Skeletal muscle tissue (tissue), 4 donors: Measurements from ENCODE around the gene DCPS. TPM values are rescaled to one million over a fixed set of nuclear protein-coding genes. Genes with fewer than 3 reads are reported as not detected.
"Not testable (repeated sequence)": the region's sequence is repeated elsewhere in the genome, so short reads cannot be mapped to it uniquely, and the experiment has no call there.

Source experiments
- H3K27ac ChIP-seq: one replicate; pipeline ENCODE4 v1.7.0; 2013; ENCODE audit warnings: mild to moderate bottlenecking, low read depth, low read length, inconsistent platforms
- H3K27me3 ChIP-seq, 3 donors: one replicate each; pipeline ENCODE4 v1.7.0; 2013; ENCODE audit warnings: low read length in 3 of 3; ENCODE audit not compliant: control insufficient read depth in 3 of 3, insufficient read depth in 3 of 3
- H3K36me3 ChIP-seq, 3 donors: one replicate each; pipeline ENCODE4 v1.7.0; 2013; ENCODE audit warnings: low read length in 3 of 3; ENCODE audit not compliant: control insufficient read depth in 3 of 3, insufficient read depth in 3 of 3
- H3K4me1 ChIP-seq, 3 donors: one replicate each; pipeline ENCODE4 v1.7.0; 2013; ENCODE audit warnings: low read length in 3 of 3, mild to moderate bottlenecking in 3 of 3; ENCODE audit not compliant: control insufficient read depth in 3 of 3, insufficient read depth in 3 of 3
- H3K4me3 ChIP-seq, 3 donors: one replicate each; pipeline ENCODE4 v1.7.0; 2013; ENCODE audit warnings: low read length in 3 of 3
- H3K9ac ChIP-seq, 3 donors: one replicate each; pipeline ENCODE4 v1.7.0; 2013; ENCODE audit warnings: low read length in 3 of 3, mild to moderate bottlenecking in 3 of 3, moderate library complexity in 2 of 3, low read depth in 1 of 3
- H3K9me3 ChIP-seq, 3 donors: one replicate each; pipeline ENCODE4 v1.7.0; 2013; ENCODE audit warnings: low read length in 3 of 3; ENCODE audit not compliant: control insufficient read depth in 3 of 3
- total RNA-seq: library from RNA; depleted of rRNA; stranded (reverse); fragments of >200 nt; gene quantifications from one replicate; pipeline ENCODE4 v1.2.3, GENCODE V29; 2014
- donor health status: Osteomylitis.

Gene DCPS
- total RNA-seq, 1 donor from 2014 or later: 8.4 TPM

DNA sequence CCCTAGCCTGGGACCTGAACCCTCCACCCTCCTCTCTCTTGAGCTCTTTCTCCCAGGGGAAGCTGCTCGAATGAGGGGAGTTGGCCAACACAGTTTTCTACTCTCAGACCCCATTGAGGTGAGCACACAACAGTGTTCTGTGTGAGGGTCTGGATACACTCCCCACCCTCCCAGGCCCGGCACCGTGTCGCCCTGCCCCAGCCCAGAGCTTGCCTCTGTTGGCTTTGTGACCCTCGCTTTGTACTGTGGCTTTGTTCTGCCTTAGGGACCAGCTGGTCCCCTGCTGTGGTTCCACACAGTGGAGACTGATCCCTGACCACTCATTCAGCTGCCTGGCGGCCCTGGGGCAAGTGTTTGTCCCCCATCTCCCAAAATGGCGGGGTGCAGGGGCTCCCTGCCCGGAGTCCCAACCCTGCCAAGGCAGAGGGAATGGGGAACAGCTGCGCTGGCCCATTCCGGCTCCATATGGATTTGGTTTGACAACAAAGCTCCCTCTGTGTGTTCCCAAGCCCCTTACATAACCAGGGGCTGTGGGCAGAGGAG is 59.9 kb downstream of the DCPS start:
- H3K9ac ChIP-seq: no peak overlapping the region
- H3K27me3 ChIP-seq: no peaks in the 10 kb centered on the region
- no peak overlapping the region for H3K4me3 ChIP-seq
- H3K36me3 ChIP-seq: no peaks in the 10 kb centered on the region
- peaks cover 13 to 32% (median 22%) of the 10 kb centered on the region in 3 donors for H3K4me1 ChIP-seq
- no peaks in the 10 kb centered on the region for H3K9me3 ChIP-seq
- H3K27ac ChIP-seq: no peak overlapping the region

DNA sequence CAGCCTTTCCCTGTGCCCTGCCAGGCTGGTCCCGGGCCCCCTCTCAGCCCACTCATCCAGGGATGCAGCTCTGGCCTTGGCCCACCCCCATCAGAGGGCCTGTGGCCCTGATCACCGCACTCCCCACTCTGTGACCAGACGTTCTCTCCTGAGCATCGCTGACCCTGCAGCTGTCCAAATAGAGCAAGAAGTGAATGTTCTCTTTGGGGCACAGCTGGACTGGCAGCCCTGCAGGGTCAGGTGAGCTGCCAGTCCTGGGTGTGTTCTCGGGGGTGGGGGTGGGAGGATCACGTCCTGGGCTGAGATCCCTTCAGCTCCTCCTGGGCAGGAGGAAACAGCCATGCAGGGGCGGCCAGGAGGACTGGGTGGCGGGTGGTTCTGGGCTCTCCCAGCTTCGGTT is 60.9 kb downstream of the DCPS start:
- H3K36me3 ChIP-seq, H3K9me3 ChIP-seq, H3K27ac ChIP-seq, H3K27me3 ChIP-seq, H3K4me3 ChIP-seq, H3K9ac ChIP-seq: not testable (repeated sequence)
- peaks cover 5 to 23% (median 14%) of the 10 kb centered on the region in 3 donors for H3K4me1 ChIP-seq

- not testable (repeated sequence) for H3K36me3 ChIP-seq, H3K9me3 ChIP-seq, H3K4me3 ChIP-seq, H3K27ac ChIP-seq, H3K9ac ChIP-seq, H3K27me3 ChIP-seq
- peaks cover 0 to 19% (median 10%) of the 10 kb centered on the region in 3 donors for H3K4me1 ChIP-seq
These were observed 61.6 kb downstream of the DCPS start for GRCh38 chr11:126365508-126365907.

DNA sequence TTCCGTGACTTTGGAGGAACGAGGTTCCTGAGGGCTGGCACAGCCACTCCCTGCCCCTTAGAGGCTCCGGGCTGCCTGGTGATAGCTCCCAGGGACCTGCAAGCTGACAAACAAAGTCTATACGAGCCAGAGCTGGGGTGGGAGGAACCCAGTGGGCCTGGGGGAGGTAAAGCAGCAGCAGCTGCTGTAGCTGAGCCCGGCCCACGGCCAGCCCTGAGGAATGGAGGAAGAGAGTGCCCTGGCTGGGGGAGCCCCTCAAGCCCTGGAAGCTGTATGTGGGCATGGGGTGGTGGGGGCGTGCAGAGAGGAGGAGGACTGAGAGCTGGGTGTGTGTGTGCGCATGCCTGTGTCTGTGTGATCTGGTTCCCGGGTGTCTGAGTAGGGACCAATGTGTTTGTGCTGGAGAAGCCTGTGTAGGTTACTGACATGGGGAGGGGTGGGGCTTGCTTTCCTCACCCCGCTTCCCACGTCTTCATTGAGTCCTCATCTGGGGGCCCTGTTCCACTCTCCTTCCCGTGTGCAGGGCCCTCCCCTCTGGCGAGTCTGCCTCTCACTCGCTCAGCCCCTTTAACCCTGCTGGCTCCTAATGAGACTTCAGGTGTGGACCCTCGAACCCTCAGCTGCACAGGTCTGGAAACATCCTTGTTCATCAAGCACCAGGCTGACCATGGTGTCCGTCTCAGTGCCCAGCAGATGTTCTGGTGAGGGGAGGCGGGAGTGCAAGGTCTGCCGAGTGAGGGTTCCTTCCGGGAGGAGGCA is 62.4 kb downstream of the DCPS start:
- Histone ChIP-seq H3K27ac (no peak overlapping the region), H3K4me3 (no peak overlapping the region), H3K36me3 (no peaks in the 10 kb centered on the region), H3K9ac (peak overlapping the region in 1 of 3 donors; percentile 8), H3K27me3 (no peaks in the 10 kb centered on the region), H3K4me1 (peaks cover 0 to 19% (median 10%) of the 10 kb centered on the region in 3 donors), H3K9me3 (no peaks in the 10 kb centered on the region)

DNA sequence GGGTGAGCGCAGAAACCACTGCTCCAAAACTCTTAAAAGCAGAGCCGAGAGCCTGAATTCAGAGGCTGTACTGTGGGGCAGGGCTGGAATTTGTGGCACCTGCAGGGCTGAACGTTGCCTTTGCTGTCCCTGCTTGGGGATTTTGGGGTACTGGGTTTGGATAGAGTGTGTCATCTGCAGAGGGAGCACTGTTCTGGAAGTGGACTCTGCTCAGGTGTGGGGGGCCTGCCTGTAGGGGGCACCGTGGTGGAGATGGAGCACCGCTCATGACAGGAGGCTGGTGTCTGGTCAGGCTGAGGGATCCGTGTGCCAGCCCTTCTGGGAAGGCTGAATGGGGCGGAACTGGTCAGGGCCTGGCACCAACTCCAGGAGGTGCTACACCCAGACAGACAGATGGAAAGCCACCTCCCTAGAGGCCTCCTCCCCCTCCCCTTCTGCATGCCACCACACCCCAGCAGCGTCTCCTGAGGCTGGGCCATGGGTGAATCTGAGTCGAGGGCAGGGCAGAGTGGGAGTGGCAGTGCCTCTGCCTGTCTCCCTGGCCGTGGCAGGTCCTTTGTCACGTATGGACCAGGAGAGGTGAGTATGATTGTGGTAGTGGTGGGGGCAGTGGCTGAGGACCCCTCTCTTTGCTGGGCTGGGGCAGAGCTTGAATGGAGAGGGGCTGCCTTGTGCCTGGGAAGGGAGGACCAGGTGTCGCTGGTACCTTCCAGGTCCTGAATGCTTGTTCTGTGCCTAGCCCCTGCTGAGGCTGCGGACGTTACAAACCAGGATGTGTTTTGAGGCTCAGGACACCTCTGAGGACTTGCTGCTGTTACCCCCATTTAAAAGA is 63.2 kb downstream of the DCPS start:
- H3K9me3 ChIP-seq, H3K9ac ChIP-seq, H3K4me3 ChIP-seq, H3K27me3 ChIP-seq, H3K27ac ChIP-seq, H3K36me3 ChIP-seq: not testable (repeated sequence)
- H3K4me1 ChIP-seq: peaks cover 0 to 19% (median 10%) of the 10 kb centered on the region in 3 donors

- H3K9ac ChIP-seq, H3K4me3 ChIP-seq, H3K36me3 ChIP-seq, H3K27me3 ChIP-seq, H3K27ac ChIP-seq, H3K9me3 ChIP-seq: not testable (repeated sequence)
- H3K4me1 ChIP-seq: peaks cover 0 to 17% (median 6%) of the 10 kb centered on the region in 3 donors
These were observed 63.9 kb downstream of the DCPS start for GRCh38 chr11:126367806-126368205.

DNA sequence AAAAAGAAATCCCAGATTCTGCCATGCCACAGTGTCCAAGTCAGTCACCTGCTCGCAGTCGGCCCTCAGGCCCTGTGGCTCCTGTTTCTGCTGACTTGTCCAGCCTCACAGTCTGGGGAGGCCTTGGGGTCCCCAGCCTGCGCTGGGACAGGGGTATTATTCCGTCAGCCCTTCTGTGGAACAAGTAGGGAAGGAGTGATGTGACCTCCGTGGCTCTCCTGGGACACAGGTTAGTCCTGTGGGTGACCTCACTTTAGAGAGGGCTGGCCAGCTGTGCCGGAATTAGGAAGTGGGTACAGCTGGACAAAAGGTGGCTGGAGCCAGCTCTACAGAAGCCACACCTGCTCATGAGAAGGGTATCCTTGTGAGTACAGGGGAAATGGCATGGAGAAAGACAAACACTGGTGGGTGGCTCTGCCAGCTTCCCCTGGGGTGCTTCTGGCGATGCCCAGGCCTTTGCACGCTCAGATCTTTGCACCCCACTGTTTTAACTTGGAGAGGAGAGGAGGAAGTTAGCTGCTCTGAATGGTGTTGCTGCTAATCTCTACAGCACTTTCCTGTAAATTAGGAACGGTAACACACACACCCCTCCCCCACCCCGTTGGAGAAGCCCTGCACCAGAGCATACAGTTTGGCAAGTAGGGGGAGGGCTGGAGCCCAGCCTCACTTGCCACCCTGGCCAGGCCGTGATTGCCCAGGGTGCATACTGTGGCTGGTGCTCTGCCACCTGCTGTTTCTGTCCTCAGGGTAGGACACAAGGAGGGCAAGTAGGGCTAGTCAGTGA is 64.7 kb downstream of the DCPS start:
- not testable (repeated sequence) for H3K9ac ChIP-seq, H3K36me3 ChIP-seq, H3K27ac ChIP-seq, H3K9me3 ChIP-seq, H3K27me3 ChIP-seq, H3K4me3 ChIP-seq
- peaks cover 0 to 12% (median 3%) of the 10 kb centered on the region in 3 donors for H3K4me1 ChIP-seq

DNA sequence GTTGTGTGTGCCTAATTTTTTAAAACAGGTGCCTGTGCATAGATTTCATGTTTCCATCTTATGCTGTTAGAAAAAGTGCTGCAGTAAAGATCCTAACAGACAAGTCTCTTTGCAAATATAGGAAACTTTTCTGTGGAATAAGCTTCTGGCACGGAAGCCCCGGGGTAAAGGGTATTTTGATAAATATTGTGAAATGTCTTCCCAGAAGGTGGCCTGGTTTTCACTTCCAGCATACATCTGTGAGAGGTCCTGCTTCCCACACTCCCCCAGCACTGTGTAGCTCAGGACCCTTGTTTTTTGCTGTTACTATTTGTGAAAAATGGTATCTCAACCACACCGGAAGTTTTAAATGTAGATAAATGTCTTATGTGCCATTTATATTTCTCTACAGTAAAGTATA is 66.2 kb downstream of the DCPS start:
- Histone ChIP-seq H3K4me3 (no peak overlapping the region), H3K27me3 (no peaks in the 10 kb centered on the region), H3K9ac (no peak overlapping the region), H3K4me1 (peaks cover 0 to 12% (median 3%) of the 10 kb centered on the region in 3 donors), H3K9me3 (no peaks in the 10 kb centered on the region), H3K36me3 (no peaks in the 10 kb centered on the region), H3K27ac (no peak overlapping the region)

GRCh38 chr11:126371595-126371994 is 67.7 kb downstream of the DCPS start:
- Histone ChIP-seq H3K4me3 (no peak overlapping the region), H3K9me3 (no peaks in the 10 kb centered on the region), H3K9ac (no peak overlapping the region), H3K4me1 (peaks cover 0 to 2% (median 1%) of the 10 kb centered on the region in 3 donors), H3K27me3 (no peaks in the 10 kb centered on the region), H3K36me3 (no peaks in the 10 kb centered on the region), H3K27ac (no peak overlapping the region)
